Heart left ventricle (tissue), 13 donors: Measurements from ENCODE around the gene TOP3B.

ENCODE experiments used
- CTCF ChIP-seq, 12 donors: fragments of 200-600 bp; sonication (generic) in 4 of 12; IDR thresholded peaks; one replicate each; pipeline versions ENCODE4 v1.5.0 to v1.8.0; 2018 to 2022; ENCODE audit warnings: antibody characterized with exemption in 12 of 12, mild to moderate bottlenecking in 5 of 12
- POLR2A ChIP-seq, 2 donors: fragments of 450-650 bp; IDR thresholded peaks; one replicate each; pipeline ENCODE4 v1.6.1; 2017; ENCODE audit warnings: antibody characterized with exemption in 2 of 2, mild to moderate bottlenecking in 2 of 2, moderate library complexity in 2 of 2
- donor health status: ischemic (EF 13 %, LVEDD 7.1; RV severe dilation, severe dysfunction).
- donor health status: DM: no; HTN: yes; CAD: no.
- donor health status: DM: no; HTN: no; CAD: no.
- donor health status: ischemic (EF 25% LVEDD 6.9; RV normal size, moderate dysfunction).
- donor health status: ischemic (EF 25% LVEDD 5.7; RV mildly dilated, moderate dysfunction).
- donor health status: ischemic (EF 35%, LVEDD 5.7; RV mildly dilated, moderate dysfunction).
- donor health status: nonischemic (EF 11% LVEDD 7.7; RV severe dilation, severe dysfunction).
- donor health status: DM: yes; HTN: yes; CAD: no.
- donor health status: PGD.
- donor health status: ischemic (EF 29% LVEDD 5.4; RV normal size, mild dysfunction).
- donor health status: nonischemic (EF 23%, LVEDD 6.1; RV moderate dilation, normal function).

GRCh38 chr22:21944871-21945270 is 37.7 kb downstream of the TOP3B start:
- TF ChIP-seq POLR2A (IDR thresholded peaks at IDR 0.05), result no peak
- TF ChIP-seq CTCF (IDR thresholded peaks at IDR 0.05), result no peak
